DMS153 treated with DMSO at 0.1 percent for 48 hours (cell line): Measurements from ENCODE around the gene CMIP.

Experiments used
- DNase-seq: peaks from one replicate; lab custom pipeline; 2025; ENCODE audit not compliant: unreplicated experiment; lab: John Stamatoyannopoulos, UW

CMIP gene

DNA sequence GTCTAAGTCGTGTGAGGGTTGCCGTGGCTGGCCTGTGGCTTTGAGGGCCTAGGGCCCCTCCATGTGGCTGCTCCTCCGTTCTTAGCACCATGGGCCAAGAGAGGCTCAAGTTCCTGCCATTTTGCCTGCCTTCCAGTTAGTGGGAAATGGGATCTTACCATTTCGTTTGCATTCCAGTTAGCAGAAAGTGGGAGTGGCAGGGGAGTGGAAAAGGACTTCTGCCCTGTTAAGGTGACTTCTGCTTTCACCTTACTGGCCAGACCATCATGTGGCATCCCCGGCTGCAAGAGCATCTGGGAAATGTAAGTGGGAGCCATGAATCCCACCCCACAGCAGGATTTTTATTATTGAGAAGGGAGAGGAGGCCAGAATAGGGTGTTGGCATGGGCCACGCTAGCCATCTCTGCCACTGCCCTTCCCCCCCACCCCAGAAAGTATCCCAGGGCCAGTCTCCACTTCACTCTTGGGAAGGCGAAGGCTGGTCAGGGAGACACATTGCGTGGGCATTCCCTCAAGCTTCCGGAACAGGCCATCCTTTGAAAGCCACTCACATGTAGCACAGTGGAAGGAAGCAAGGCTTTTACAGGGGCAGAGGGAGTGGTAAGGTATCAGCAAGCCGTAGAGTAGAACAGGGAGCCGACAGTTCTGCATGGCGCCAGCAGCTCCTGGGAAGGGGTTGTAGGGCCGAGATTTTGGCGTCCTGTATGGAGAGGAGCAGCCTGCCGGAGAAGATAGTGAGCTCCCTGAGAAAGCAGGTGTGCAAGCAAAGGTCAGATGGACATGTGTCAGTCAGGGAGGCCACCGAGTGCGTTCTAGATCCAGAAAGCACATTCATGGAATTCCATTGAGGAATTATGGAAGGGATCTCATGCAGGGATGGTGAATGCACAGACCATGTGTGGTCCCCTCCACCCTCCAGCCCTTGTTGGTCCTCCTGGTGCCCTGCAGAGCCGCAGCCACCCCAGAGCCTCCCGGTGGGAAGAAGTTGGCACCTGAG lies 33.4 kb downstream of the CMIP start:
- no peak for DNase-seq

DNA sequence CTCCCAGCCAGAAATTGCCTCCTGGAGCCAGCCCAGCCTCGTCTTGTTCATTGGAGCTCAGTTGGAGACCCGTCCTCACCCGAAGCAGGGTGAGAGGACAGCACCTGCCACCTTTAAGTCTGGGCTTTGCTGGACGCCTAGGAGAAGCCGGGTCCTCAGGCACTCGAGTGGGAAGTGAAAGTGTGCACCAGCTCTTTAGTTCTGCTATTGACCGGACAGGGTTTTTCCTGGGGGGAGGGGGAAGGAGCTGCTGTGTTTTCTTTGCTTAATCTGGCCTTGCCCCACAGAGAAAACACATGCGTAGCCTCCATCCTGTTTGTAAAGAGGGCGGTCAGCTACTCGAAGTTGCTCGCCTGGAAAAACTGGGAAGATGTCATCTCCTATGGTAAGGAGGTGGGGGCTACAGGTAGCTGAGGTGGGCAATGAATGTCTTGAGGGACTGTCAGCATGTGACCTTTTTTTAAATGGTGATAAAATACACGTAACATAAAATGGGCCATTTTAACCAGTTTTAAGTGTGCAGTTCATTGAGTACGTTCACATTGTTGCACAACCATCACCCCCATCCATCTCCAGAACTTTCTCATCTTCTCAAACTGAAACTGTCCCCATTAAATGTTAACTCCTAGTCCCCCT lies 34.4 kb downstream of the CMIP start:
- DNase-seq = no peak

DNA sequence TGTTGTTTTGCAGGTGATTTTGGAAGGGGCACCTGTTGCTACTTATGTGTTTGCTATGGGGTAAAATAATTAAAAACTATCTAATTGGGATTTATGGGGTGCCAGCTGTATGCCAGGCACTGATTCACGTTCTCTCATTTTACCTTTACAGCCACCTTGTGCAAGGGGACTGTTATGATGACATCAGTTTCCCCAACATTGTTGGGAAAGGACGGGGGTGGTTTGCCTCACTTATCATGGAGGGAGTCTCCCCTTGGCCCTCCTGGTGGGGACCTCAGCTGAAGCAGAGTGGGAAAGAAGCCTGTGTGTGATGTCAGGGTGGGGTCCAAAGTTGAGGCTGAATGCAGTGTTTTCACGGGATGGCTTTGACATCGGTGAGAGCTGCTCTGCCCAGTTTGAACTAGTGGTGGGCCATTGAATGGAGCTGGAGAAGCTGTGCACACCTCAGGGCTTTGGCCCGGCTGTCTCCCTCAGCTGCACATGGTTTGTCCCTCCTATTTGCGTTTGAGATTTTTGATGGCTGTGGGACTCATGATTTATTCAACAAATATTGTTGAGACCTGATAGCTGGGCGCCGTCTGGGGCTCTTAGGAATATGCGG lies 36.1 kb downstream of the CMIP start:
- no peak for DNase-seq

GRCh38 chr16:81481207-81481821 lies 36.7 kb downstream of the CMIP start:
- no peak for DNase-seq

- no peak for DNase-seq
These were observed 37.9 kb downstream of the CMIP start for GRCh38 chr16:81482329-81483063.

DNA sequence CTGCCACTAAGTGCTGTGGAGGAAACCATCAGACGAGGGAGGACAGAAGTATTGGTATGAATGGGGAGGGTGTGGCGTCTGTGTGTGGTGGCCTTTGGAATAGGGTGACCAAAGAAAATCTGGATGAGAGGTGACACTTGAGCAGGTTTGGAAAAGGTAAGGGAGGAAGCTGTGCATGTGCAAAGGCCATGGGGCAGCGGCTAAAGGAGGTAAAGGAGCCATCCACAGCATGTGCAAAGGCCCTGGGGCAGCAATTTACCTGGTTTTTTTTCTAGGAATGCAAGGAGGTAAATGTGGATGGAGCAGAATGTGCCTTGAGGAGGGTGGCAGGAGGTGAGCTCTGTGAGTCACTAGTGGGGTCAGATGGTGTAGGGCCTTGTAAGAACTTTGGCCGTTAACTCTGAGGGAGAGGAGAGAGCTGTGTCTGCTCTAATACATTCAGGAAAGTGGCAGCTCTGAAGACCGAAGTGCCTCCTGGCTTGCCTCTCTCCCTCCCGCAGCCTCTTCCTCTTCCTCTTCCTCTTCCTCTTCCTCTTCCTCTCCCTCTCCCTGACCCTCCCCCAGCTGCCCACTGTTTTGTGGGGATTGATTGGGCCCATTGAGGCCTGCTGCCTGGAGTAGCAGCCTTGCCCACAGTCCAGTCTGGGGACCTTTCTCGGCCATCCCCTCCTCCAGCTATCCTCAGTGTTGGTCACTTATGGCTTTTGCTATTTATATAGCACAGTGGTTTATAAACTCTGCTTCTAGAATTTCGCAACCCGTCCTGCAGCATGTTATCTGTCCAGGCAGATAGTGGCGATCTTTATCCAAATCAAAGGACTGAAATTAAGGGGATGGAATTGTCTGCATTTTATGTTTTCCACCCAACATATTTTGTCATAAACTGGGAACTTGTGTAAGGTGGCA lies 38.7 kb downstream of the CMIP start:
- no peak for DNase-seq

GRCh38 chr16:81483970-81484595 lies 39.5 kb downstream of the CMIP start:
- no peak for DNase-seq

GRCh38 chr16:81484908-81485624 lies 40.5 kb downstream of the CMIP start:
- DNase-seq = no peak

GRCh38 chr16:81485824-81486539 lies 41.4 kb downstream of the CMIP start:
- DNase-seq = no peak

- DNase-seq = no peak
These were observed 42.0 kb downstream of the CMIP start for GRCh38 chr16:81486540-81487061.

- no peak for DNase-seq
These were observed 42.7 kb downstream of the CMIP start for GRCh38 chr16:81487301-81487720.

GRCh38 chr16:81488687-81489411 lies 44.2 kb downstream of the CMIP start:
- DNase-seq = no peak

DNA sequence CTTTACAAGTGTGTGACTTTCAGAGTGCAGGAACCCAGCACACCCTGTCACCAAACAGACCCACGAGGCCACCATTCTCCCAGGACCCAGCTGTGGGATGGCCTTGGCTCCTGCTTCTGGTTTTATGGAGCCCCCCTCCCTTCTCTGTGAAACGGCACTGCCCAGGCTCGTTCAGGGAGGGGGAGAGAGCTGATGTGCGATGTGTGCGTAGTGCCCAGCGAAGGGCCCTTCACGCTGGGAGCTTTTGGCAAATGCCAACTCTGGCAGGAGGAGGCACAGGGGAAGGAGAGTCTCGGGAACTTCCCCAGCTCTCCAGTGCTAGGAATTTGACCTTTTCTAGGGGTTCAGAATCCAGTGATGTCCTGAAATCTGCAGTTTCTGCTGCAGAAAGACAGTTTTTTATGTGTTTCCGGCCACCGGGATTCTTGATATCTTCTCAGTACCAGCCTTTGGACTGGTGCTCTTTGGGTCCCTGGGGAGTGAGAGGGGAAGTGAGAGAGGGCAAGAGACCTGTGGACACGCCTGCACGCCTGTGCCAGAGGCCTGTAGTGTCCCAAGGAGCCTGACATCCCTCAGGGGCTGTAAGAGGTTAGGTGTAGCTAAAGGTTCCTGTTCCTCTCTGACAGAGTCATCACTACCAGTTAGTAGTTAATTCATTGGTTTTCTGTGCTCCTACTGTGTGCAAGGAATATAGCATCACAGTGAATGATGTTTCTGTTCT lies 45.1 kb downstream of the CMIP start:
- no peak for DNase-seq

- DNase-seq = no peak
These were observed 47.1 kb downstream of the CMIP start for GRCh38 chr16:81491541-81492188.

GRCh38 chr16:81492311-81492761 lies 47.7 kb downstream of the CMIP start:
- DNase-seq = no peak
